HFF-Myc (cell line): ENCODE measurements around the gene ATL2.

Experiments
- DNase-seq: peaks from one replicate; pipeline ENCODE4 v3.0.0-alpha.2; 2011; ENCODE audit warnings: low read depth; ENCODE audit errors: extremely low read depth
- H3K4me3 ChIP-seq: replicated peaks from 2 replicates; pipeline ENCODE4 v1.5.1; 2011; ENCODE audit warnings: low read depth, mild to moderate bottlenecking, control low read depth, low read length
- CTCF ChIP-seq: IDR thresholded peaks from 2 replicates; pipeline ENCODE4 v1.5.1; 2012; ENCODE audit warnings: mild to moderate bottlenecking, low read depth, low read length, control low read depth; ENCODE audit errors: missing control alignments

The ATL2 gene

GRCh38 chr2:38248255-38248654 is 128.8 kb downstream of the ATL2 start:
- no peak for DNase-seq
- H3K4me3 ChIP-seq = no peak overlapping the region
- TF ChIP-seq CTCF = no peak

- no peak for DNase-seq
- no peak for TF ChIP-seq CTCF
- H3K4me3 ChIP-seq = no peak overlapping the region
Measured at GRCh38 chr2:38246105-38246504, 131.0 kb downstream of the ATL2 start.

- no peak overlapping the region for H3K4me3 ChIP-seq
- no peak for TF ChIP-seq CTCF
- no peak for DNase-seq
Measured at GRCh38 chr2:38245114-38245641, 131.9 kb downstream of the ATL2 start.

GRCh38 chr2:38244301-38244700 is 132.8 kb downstream of the ATL2 start:
- TF ChIP-seq CTCF = no peak
- no peak overlapping the region for H3K4me3 ChIP-seq
- no peak for DNase-seq
